Motor neuron (in vitro differentiated cells): ENCODE measurements around the gene UCN2. TPM values are rescaled to one million over a fixed set of nuclear protein-coding genes. Genes with fewer than 3 reads are reported as not detected.

Source experiments
- ATAC-seq, 8 experiments: fragments of 200-7000 bp; cut with Tn5 transposase; replicated peaks in 6 of 8; 2 replicates each; pipeline ENCODE4 v1.8.0; 2021; ENCODE audit warnings: mild to moderate bottlenecking in 8 of 8, moderate library complexity in 8 of 8
- H3K27ac ChIP-seq, 2 donors: fragments of 250-450 bp; sonication (Bioruptor Pico); 2 replicates each; pipeline ENCODE4 v1.9.0; 2021; ENCODE audit warnings: antibody characterized with exemption in 2 of 2, mild to moderate bottlenecking in 2 of 2, moderate library complexity in 1 of 2
- H3K4me1 ChIP-seq, 2 donors: fragments of 250-450 bp; sonication (Bioruptor Pico); replicated peaks in 1 of 2; 2 replicates each; pipeline ENCODE4 v1.6.1; 2021; ENCODE audit warnings: antibody characterized with exemption in 2 of 2, mild to moderate bottlenecking in 2 of 2, moderate library complexity in 1 of 2
- H3K4me3 ChIP-seq, 5 donors: fragments of 250-450 bp; sonication (Bioruptor Pico); 2 replicates each; pipeline ENCODE4 v1.9.0; 2021; ENCODE audit warnings: antibody characterized with exemption in 5 of 5, mild to moderate bottlenecking in 5 of 5, moderate library complexity in 4 of 5
- WGBS, 10 experiments: fragments of 450-650 bp; shearing (Covaris generic); methylation state at CpG; one replicate each; pipeline ENCODE4 v1.0.0; 2022; 5-methylcytosine and 5-hydroxymethylcytosine counted together
- in situ Hi-C, 9 experiments: fragments of 400-800 bp; cut with MboI; loops; one replicate each; pipeline ENCODE4 v1.15.0; 2021; ENCODE audit warnings: low sequenced_read_pairs in 9 of 9, low pct_unique_long_range_greater_than_20kb in 2 of 9; ENCODE audit not compliant: unreplicated experiment in 9 of 9
- total RNA-seq, 8 experiments: library from RNA; unstranded; fragments of 300-600 nt; gene quantifications; 2 replicates each; pipeline versions ENCODE4 v1.2.3 to v1.2.4, GENCODE V29; 2022

Gene UCN2
- total RNA-seq, 8 experiments from 2014 or later, result 0.11 to 0.66 (median 0.41) TPM

DNA sequence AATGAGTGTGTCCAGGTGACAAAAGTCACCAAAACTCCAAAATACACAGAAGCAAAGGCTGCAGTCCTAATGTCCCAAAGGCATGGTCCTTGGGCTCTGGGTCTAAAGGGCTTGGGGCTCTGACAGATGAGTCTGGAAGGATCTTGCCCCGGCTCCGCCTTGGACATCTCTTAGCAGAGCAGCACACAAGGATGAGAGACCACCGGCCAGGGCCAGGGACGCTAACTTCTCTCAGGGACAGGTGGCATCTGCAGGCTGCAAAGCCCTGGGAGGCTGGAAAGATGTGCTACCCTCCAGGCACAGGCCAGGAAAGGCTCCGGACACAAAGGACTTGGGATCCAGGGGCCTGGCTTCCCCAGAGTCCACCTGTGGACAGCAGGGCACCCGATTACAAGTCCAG is 45.5 kb downstream of the UCN2 start:
- 50 to 100% (median 83%) methylated on average over 1 to 3 of the region's 6 CpGs; no CpG with 5 or more reads in 6 of the 10 experiments for WGBS, 10 experiments
- no peaks in the 10 kb centered on the region for H3K4me1 ChIP-seq
- no peak overlapping the region for H3K4me3 ChIP-seq
- H3K27ac ChIP-seq, result no peak overlapping the region
- in situ Hi-C loops, result no loop called here
- ATAC-seq, result no peak

DNA sequence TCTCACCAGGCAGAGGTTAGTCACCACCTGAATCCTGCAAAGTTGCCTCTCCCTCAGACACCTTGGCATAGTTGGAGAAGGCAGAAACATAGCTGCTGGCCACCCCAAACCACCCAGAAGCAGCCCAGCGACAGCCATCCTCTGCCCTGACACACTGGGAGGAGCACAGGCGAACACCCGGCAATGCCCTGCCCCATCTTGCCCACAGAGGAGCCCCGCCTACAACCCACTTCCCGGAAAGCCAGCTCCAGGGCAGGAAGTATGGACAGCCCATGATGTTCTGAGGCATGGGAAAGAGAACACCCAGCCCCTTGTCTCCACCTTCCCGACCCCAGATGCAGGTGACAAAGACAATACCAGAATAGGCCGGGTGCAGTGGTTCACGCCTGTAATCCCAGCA is 47.0 kb downstream of the UCN2 start:
- 88 to 90% (median 90%) methylated on average over 2 to 5 of the region's 8 CpGs; no CpG with 5 or more reads in 6 of the 10 experiments for WGBS, 10 experiments
- Histone ChIP-seq H3K4me3 (no peak overlapping the region), H3K27ac (no peak overlapping the region), H3K4me1 (no peaks in the 10 kb centered on the region)
- ATAC-seq, result peak in 2 of 8 experiments; percentile 53 to 59
- in situ Hi-C loops, result no loop called here

DNA sequence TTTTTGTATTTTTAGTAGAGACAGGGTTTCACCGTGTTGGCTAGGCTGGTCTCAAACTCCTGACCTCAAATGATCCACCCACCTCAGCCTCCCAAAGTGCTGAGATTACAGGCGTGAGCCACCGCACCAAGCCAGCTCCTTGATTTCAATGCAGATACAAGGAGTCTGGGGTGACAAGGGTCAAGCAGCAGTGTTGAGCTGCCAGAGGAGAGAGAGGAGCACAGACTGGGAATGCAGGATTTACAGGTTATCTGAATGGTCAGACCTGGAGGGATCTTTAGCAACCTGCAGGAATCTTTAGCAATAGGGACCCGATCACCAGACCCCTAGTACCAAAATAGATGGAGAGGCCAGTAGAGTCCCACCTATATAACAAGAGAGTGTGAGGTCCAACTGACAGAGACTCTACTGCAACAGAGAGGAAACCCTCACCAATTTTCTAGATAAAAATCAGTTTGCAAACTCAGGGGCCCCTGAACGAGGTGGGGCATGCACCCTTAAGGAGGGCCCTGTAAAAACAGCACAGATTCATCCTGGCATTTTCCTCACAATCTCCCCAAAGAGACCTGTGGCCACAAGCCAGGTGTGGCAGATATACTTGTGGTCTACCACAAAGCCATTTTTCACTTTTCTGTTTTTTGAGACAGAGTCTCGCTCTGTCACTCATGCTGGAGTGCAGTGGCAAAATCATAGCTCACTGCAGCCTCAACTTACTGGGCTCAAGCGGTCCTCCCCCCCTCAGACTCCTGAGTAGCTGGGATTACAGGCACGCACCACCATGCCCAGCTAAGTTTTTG is 49.0 kb downstream of the UCN2 start:
- ATAC-seq, result no peak
- WGBS, 10 experiments, result 40 to 100% (median 96%) methylated on average over 1 to 5 of the region's 8 CpGs; no CpG with 5 or more reads in 3 of the 10 experiments
- in situ Hi-C loops, result no loop called here

More for the DNA sequence above, 49.0 kb downstream of the UCN2 start:
- H3K4me1 ChIP-seq, result no peaks in the 10 kb centered on the region
- H3K27ac ChIP-seq, result no peak overlapping the region
- H3K4me3 ChIP-seq, result no peak overlapping the region

Other genes starting within 250 kb of the UCN2 start
- gene SPINK8, start 230.1 kb downstream of the UCN2 start, total RNA-seq, result not detected
- gene FBXW12, start 191.6 kb downstream of the UCN2 start, total RNA-seq, result under 1 TPM in 7 of 8 experiments, not detected in 1; 0.15 to 0.96 (median 0.38) TPM
- gene PLXNB1, start 133.7 kb downstream of the UCN2 start, total RNA-seq, result 10 to 100 TPM; 20.1 to 54.4 (median 34.7) TPM
- gene CCDC51, start 123.7 kb downstream of the UCN2 start, total RNA-seq, result 10 to 100 TPM; 14.9 to 90.4 (median 20.4) TPM
- 100 to 1,000 TPM; 375 to 754 (median 499) TPM for gene TMA7, start 123.5 kb downstream of the UCN2 start, total RNA-seq
- 10 to 100 TPM in 2 of 8 experiments, 1 to 10 TPM in 6; 3.9 to 11.7 (median 5.7) TPM for gene ATRIP, start 117.0 kb downstream of the UCN2 start, total RNA-seq
- 100 to 1,000 TPM in 2 of 8 experiments, 10 to 100 TPM in 6; 70.4 to 252 (median 93.4) TPM for gene SHISA5, start 59.6 kb downstream of the UCN2 start, total RNA-seq
- gene PFKFB4, start 7.0 kb downstream of the UCN2 start, total RNA-seq, result 10 to 100 TPM in 5 of 8 experiments, 1 to 10 TPM in 3; 3.1 to 36.0 (median 10.4) TPM
- 10 to 100 TPM in 5 of 8 experiments, 1 to 10 TPM in 3; 7.0 to 27.9 (median 13.0) TPM for gene COL7A1, start 31.5 kb upstream of the UCN2 start, total RNA-seq
- 100 to 1,000 TPM; 184 to 306 (median 226) TPM for gene UQCRC1, start 45.9 kb upstream of the UCN2 start, total RNA-seq
- not detected for gene TMEM89, start 58.0 kb upstream of the UCN2 start, total RNA-seq
- gene SLC26A6, start 71.7 kb upstream of the UCN2 start, total RNA-seq, result 10 to 100 TPM in 4 of 8 experiments, 1 to 10 TPM in 4; 7.1 to 27.0 (median 10.1) TPM
- 10 to 100 TPM in 5 of 8 experiments, 1 to 10 TPM in 2, under 1 TPM in 1; 0.97 to 53.4 (median 23.0) TPM for gene CELSR3, start 99.1 kb upstream of the UCN2 start, total RNA-seq
- 10 to 100 TPM in 7 of 8 experiments, 1 to 10 TPM in 1; 9.8 to 22.4 (median 13.6) TPM for gene NCKIPSD, start 122.1 kb upstream of the UCN2 start, total RNA-seq
- gene IP6K2, start 153.4 kb upstream of the UCN2 start, total RNA-seq, result 100 to 1,000 TPM in 7 of 8 experiments, 10 to 100 TPM in 1; 81.9 to 215 (median 154) TPM